Ishikawa (cell line): Measurements from ENCODE around the gene TRIM44.

Experiments
- CEBPB ChIP-seq: IDR thresholded peaks from 2 replicates; pipeline ENCODE4 v1.6.1; 2012
- CREB1 ChIP-seq: IDR thresholded peaks from 2 replicates; pipeline ENCODE4 v1.6.1; 2012; ENCODE audit warnings: low read depth
- EGR1 ChIP-seq: IDR thresholded peaks from 2 replicates; pipeline ENCODE4 v1.6.1; 2012
- EP300 ChIP-seq: IDR thresholded peaks from 2 replicates; pipeline ENCODE4 v1.6.1; 2012; ENCODE audit warnings: borderline replicate concordance
- FOXM1 ChIP-seq: IDR thresholded peaks from 2 replicates; pipeline ENCODE4 v1.6.1; 2012; ENCODE audit warnings: low read depth, borderline replicate concordance
- MAX ChIP-seq: IDR thresholded peaks from 2 replicates; pipeline ENCODE4 v1.6.1; 2012
- NFIC ChIP-seq: IDR thresholded peaks from 2 replicates; pipeline ENCODE4 v1.6.1; 2012
- RAD21 ChIP-seq: IDR thresholded peaks from 2 replicates; pipeline ENCODE4 v1.6.1; 2012; ENCODE audit warnings: low read depth
- REST ChIP-seq: IDR thresholded peaks from 2 replicates; pipeline ENCODE4 v1.6.1; 2012; ENCODE audit warnings: low read depth, mild to moderate bottlenecking
- TAF1 ChIP-seq: IDR thresholded peaks from 2 replicates; pipeline ENCODE4 v1.6.1; 2012; ENCODE audit warnings: low read depth, mild to moderate bottlenecking
- TCF12 ChIP-seq: IDR thresholded peaks from 2 replicates; pipeline ENCODE4 v1.6.1; 2012; ENCODE audit warnings: low read depth
- TEAD4 ChIP-seq: IDR thresholded peaks from 2 replicates; pipeline ENCODE4 v1.6.1; 2012
- USF1 ChIP-seq: IDR thresholded peaks from 2 replicates; pipeline ENCODE4 v1.6.1; 2012
- YY1 ChIP-seq: IDR thresholded peaks from 2 replicates; pipeline ENCODE4 v1.6.1; 2012; ENCODE audit warnings: low read depth
- ZBTB7A ChIP-seq: IDR thresholded peaks from 2 replicates; pipeline ENCODE4 v1.6.1; 2012; ENCODE audit warnings: low read depth

Gene TRIM44

GRCh38 chr11:35802672-35803071 lies 140.1 kb downstream of the TRIM44 start:
- TF ChIP-seq RAD21, result no peak
- TF ChIP-seq EP300, result no peak
- TF ChIP-seq CEBPB, result no peak
- TF ChIP-seq YY1, result no peak
- no peak for TF ChIP-seq CREB1
- TF ChIP-seq TCF12, result no peak
- no peak for TF ChIP-seq EGR1
- TF ChIP-seq FOXM1, result no peak
- no peak for TF ChIP-seq TEAD4
- no peak for TF ChIP-seq TAF1
- TF ChIP-seq USF1, result no peak
- no peak for TF ChIP-seq REST
- TF ChIP-seq ZBTB7A, result no peak

- TF ChIP-seq CREB1, result no peak
- no peak for TF ChIP-seq TCF12
- TF ChIP-seq REST, result no peak
- no peak for TF ChIP-seq MAX
- TF ChIP-seq EGR1, result no peak
- TF ChIP-seq ZBTB7A, result no peak
These were observed 140.5 kb downstream of the TRIM44 start for GRCh38 chr11:35803115-35803514.

- no peak for TF ChIP-seq EGR1
- TF ChIP-seq REST, result peak; percentile 19; the same call in 1 of the 2 replicates
- no peak for TF ChIP-seq ZBTB7A
These were observed 142.0 kb downstream of the TRIM44 start for GRCh38 chr11:35804451-35805040.

- TF ChIP-seq YY1 (no peak), RAD21 (no peak), TCF12 (no peak), CREB1 (no peak), USF1 (no peak), NFIC (no peak), EGR1 (no peak), CEBPB (no peak), EP300 (no peak), FOXM1 (no peak), ZBTB7A (no peak), TAF1 (no peak), REST (no peak), MAX (no peak), TEAD4 (no peak)
These were observed 147.0 kb downstream of the TRIM44 start for GRCh38 chr11:35809561-35809960.
